Prostate gland (tissue), 2 donors: ENCODE data around the gene CLEC3A.

ENCODE experiments used
- POLR2A ChIP-seq: fragments of 450-650 bp; IDR thresholded peaks from one replicate; pipeline ENCODE4 v1.6.1; 2016; ENCODE audit warnings: antibody characterized with exemption, mild to moderate bottlenecking
- TF ChIP-seq, protein P1 (sequence below), 4 experiments: fragments of 200-600 bp in 2 of 4; fragments of 450-650 bp in 2 of 4; sonication (generic) in 2 of 4; IDR thresholded peaks; 1 replicate in 3 of 4; 2 replicates in 1 of 4; pipeline ENCODE4 v1.5.1; 2016 to 2019; ENCODE audit warnings: antibody characterized with exemption in 4 of 4, mild to moderate bottlenecking in 2 of 4, moderate library complexity in 2 of 4

DNA sequence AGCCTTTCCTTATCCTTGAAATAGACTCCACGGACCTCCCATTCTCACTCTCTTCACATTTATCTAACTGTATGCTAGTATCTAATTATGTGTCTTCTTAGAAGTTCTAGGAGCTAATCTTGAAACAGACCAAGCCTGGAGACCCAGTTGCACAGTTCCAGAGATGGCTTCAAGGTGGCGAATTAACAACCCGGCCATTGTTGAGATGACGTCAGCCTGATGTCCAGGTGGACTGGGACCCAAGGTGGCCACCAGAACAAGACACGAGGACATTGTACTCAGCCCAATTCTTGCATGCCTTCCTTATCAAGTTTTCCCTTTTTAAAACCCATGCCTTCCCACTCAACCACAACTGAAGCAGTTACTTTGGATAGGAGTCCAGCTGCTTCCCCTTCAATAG is 47.6 kb downstream of the CLEC3A start:
- TF ChIP-seq, protein P1, sequence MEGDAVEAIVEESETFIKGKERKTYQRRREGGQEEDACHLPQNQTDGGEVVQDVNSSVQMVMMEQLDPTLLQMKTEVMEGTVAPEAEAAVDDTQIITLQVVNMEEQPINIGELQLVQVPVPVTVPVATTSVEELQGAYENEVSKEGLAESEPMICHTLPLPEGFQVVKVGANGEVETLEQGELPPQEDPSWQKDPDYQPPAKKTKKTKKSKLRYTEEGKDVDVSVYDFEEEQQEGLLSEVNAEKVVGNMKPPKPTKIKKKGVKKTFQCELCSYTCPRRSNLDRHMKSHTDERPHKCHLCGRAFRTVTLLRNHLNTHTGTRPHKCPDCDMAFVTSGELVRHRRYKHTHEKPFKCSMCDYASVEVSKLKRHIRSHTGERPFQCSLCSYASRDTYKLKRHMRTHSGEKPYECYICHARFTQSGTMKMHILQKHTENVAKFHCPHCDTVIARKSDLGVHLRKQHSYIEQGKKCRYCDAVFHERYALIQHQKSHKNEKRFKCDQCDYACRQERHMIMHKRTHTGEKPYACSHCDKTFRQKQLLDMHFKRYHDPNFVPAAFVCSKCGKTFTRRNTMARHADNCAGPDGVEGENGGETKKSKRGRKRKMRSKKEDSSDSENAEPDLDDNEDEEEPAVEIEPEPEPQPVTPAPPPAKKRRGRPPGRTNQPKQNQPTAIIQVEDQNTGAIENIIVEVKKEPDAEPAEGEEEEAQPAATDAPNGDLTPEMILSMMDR (IDR thresholded peaks at IDR 0.05) = no peak
- no peak for TF ChIP-seq POLR2A
